CD14-positive monocyte (primary cell): ENCODE results near the gene PSMG4. TPM values are rescaled to one million over a fixed set of nuclear protein-coding genes. Genes with fewer than 3 reads are reported as not detected.

Source experiments
- DNase-seq, 3 donors: peaks; one replicate each; pipeline ENCODE4 v3.0.0-alpha.2; 2011 to 2022
- H2AFZ ChIP-seq: 2 replicates; pipeline ENCODE4 v1.6.0; 2012; ENCODE audit warnings: mild to moderate bottlenecking, low read depth, low read length, inconsistent platforms; ENCODE audit not compliant: insufficient read depth, poor library complexity, severe bottlenecking
- H3K27ac ChIP-seq, 2 donors: 1 replicate in 1 of 2; 2 replicates in 1 of 2; pipeline ENCODE4 v1.5.1; 2012 to 2013; ENCODE audit warnings: low read length in 2 of 2, control low read depth in 1 of 2, inconsistent platforms in 1 of 2, low read depth in 1 of 2, mild to moderate bottlenecking in 1 of 2
- H3K27me3 ChIP-seq, 2 donors: one replicate each; pipeline versions ENCODE4 v1.6.0 to v1.6.1; 2011 to 2013; ENCODE audit warnings: low read length in 2 of 2; ENCODE audit not compliant: control insufficient read depth in 2 of 2, insufficient read depth in 2 of 2
- H3K36me3 ChIP-seq, 2 donors: replicated peaks in 1 of 2; 1 replicate in 1 of 2; 2 replicates in 1 of 2; pipeline versions ENCODE4 v1.5.1 to v1.6.1; 2012 to 2013; ENCODE audit warnings: low read length in 2 of 2, control low read depth in 1 of 2, inconsistent platforms in 1 of 2, mild to moderate bottlenecking in 1 of 2; ENCODE audit not compliant: insufficient read depth in 2 of 2, control insufficient read depth in 1 of 2
- H3K4me1 ChIP-seq, 2 donors: 1 replicate in 1 of 2; 2 replicates in 1 of 2; pipeline versions ENCODE4 v1.5.1 to v1.6.1; 2012 to 2013; ENCODE audit warnings: low read length in 2 of 2, control low read depth in 1 of 2, inconsistent platforms in 1 of 2, mild to moderate bottlenecking in 1 of 2, moderate library complexity in 1 of 2; ENCODE audit not compliant: insufficient read depth in 2 of 2, control insufficient read depth in 1 of 2
- H3K4me2 ChIP-seq: replicated peaks from 2 replicates; pipeline ENCODE3; 2012; ENCODE audit warnings: low read length, moderate library complexity, mild to moderate bottlenecking; ENCODE audit not compliant: poor library complexity, severe bottlenecking; ENCODE audit errors: extremely low read depth
- H3K4me3 ChIP-seq, 3 experiments: fragments of 200-600 bp in 1 of 3; sonication (generic) in 1 of 3; replicated peaks in 1 of 3; 1 replicate in 2 of 3; 2 replicates in 1 of 3; pipeline ENCODE4 v1.5.1; 2011 to 2013; ENCODE audit warnings: low read length in 3 of 3, mild to moderate bottlenecking in 3 of 3, control low read depth in 2 of 3, low read depth in 2 of 3, inconsistent platforms in 1 of 3, moderate library complexity in 1 of 3
- H3K79me2 ChIP-seq: 2 replicates; pipeline ENCODE4 v1.6.0; 2012; ENCODE audit warnings: mild to moderate bottlenecking, control low read depth, inconsistent platforms, low read length, moderate library complexity; ENCODE audit not compliant: insufficient read depth
- H3K9ac ChIP-seq: 2 replicates; pipeline ENCODE4 v1.6.0; 2017; ENCODE audit warnings: low read length, mild to moderate bottlenecking; ENCODE audit not compliant: insufficient read depth, poor library complexity, severe bottlenecking
- H3K9me3 ChIP-seq, 2 donors: replicated peaks in 1 of 2; 1 replicate in 1 of 2; 2 replicates in 1 of 2; pipeline versions ENCODE4 v1.5.1 to v1.6.1; 2012 to 2013; ENCODE audit warnings: low read length in 2 of 2, control low read depth in 1 of 2; ENCODE audit not compliant: control insufficient read depth in 1 of 2, insufficient read depth in 1 of 2
- H4K20me1 ChIP-seq: 2 replicates; pipeline ENCODE4 v1.6.0; 2012; ENCODE audit warnings: mild to moderate bottlenecking, low read length, control low read depth, moderate library complexity; ENCODE audit not compliant: insufficient read depth
- H3K27ac Mint-ChIP-seq, 7 donors: one replicate each; pipeline ENCODE4 v1.8.0; 2020; ENCODE audit warnings: mild to moderate bottlenecking in 7 of 7, mixed read lengths in 7 of 7, moderate library complexity in 6 of 7, inconsistent platforms in 2 of 7
- H3K27me3 Mint-ChIP-seq, 3 donors: one replicate each; pipeline ENCODE4 v1.8.0; 2021 to 2022; ENCODE audit warnings: low read depth in 3 of 3, mild to moderate bottlenecking in 3 of 3, mixed read lengths in 3 of 3, moderate library complexity in 3 of 3, inconsistent platforms in 1 of 3
- H3K36me3 Mint-ChIP-seq, 2 donors: one replicate each; pipeline ENCODE4 v1.8.0; 2020; ENCODE audit warnings: mixed read lengths in 2 of 2, inconsistent platforms in 1 of 2, mild to moderate bottlenecking in 1 of 2
- H3K4me1 Mint-ChIP-seq: one replicate; pipeline ENCODE4 v1.8.0; 2020; ENCODE audit warnings: mild to moderate bottlenecking, mixed read lengths
- H3K4me3 Mint-ChIP-seq, 2 donors: one replicate each; pipeline ENCODE4 v1.8.0; 2020; ENCODE audit warnings: mild to moderate bottlenecking in 2 of 2, mixed read lengths in 2 of 2, moderate library complexity in 1 of 2
- H3K9me3 Mint-ChIP-seq, 7 donors: one replicate each; pipeline ENCODE4 v1.8.0; 2020 to 2022; ENCODE audit warnings: mixed read lengths in 7 of 7, mild to moderate bottlenecking in 6 of 7, moderate library complexity in 6 of 7, inconsistent platforms in 2 of 7
- WGBS: methylation state at CpG from one replicate; pipeline ENCODE4 v1.1.5; 2013; ENCODE audit warnings: missing lambda C conversion rate; ENCODE audit not compliant: insufficient coverage; 5-methylcytosine and 5-hydroxymethylcytosine counted together
- intact Hi-C, 2 donors: fragments of 100-400 bp; cut with micrococcal nuclease; formaldehyde crosslinking; loops; one replicate each; pipeline versions ENCODE4 v1.15.0 to v1.15.1; 2023
- polyA plus RNA-seq, 3 donors: library from polyadenylated mRNA; depleted of rRNA in 1 of 3; unstranded in 2 of 3; stranded (reverse) in 1 of 3; fragments of 300-500 nt in 2 of 3; fragments of >200 nt in 1 of 3; fragmentation: Illumina TruSeq in 2 of 3; gene quantifications; 1 replicate in 2 of 3; 2 replicates in 1 of 3; pipeline ENCODE4 v1.2.3, GENCODE V29; 2012 to 2021
- TF ChIP-seq, protein P1 (sequence below): fragments of 200-600 bp; IDR thresholded peaks from one replicate; pipeline ENCODE4 v1.8.0; 2022; ENCODE audit warnings: antibody characterized with exemption, mild to moderate bottlenecking

PSMG4 gene
- polyA plus RNA-seq, 3 donors, result 23.6 to 31.1 (median 27.9) TPM

DNA sequence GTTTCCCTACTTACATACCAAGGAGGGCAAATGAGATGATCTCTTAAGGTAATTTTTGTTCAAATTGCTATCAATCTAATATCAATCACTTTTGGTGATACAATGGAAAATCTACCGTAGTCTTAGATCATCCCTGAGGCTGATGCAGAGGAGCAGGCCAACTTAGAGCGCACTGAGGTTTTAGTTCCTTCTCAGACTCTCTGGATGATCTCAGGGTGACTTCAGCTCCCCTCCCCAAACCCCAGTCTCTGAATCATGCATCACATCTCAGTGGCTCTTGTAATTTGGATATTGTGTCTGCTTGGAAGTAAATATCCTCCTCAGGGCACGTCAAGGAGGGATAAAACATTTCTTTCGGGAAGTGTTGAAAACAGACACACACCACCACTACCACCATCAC, 37.2 kb upstream of the PSMG4 start:
- 100% methylated on average over 2 of the region's 4 CpGs for WGBS
- H4K20me1 ChIP-seq, result no peaks in the 10 kb centered on the region
- no peak overlapping the region for H3K4me2 ChIP-seq
- Mint-ChIP-seq H3K9me3 (peaks cover 0 to 16% (median 3%) of the 10 kb centered on the region in 7 donors), H3K36me3 (no peaks in the 10 kb centered on the region), H3K27ac (no peak overlapping the region), H3K27me3 (peaks cover 39 to 55% (median 39%) of the 10 kb centered on the region in 3 donors), H3K4me1 (peaks cover 2% of the 10 kb centered on the region), H3K4me3 (no peak overlapping the region)
- H3K9ac ChIP-seq, result no peak overlapping the region
- intact Hi-C loops, result no loop called here
- H3K27ac ChIP-seq, result no peak overlapping the region
- H3K4me1 ChIP-seq, result peaks cover 0 to 2% of the 10 kb centered on the region in 2 donors
- no peaks in the 10 kb centered on the region for H3K36me3 ChIP-seq
- no peak for DNase-seq
- peaks cover 0 to 4% of the 10 kb centered on the region in 2 donors for H3K9me3 ChIP-seq
- no peak overlapping the region for H2AFZ ChIP-seq
- H3K4me3 ChIP-seq, result no peak overlapping the region
- TF ChIP-seq, protein P1, sequence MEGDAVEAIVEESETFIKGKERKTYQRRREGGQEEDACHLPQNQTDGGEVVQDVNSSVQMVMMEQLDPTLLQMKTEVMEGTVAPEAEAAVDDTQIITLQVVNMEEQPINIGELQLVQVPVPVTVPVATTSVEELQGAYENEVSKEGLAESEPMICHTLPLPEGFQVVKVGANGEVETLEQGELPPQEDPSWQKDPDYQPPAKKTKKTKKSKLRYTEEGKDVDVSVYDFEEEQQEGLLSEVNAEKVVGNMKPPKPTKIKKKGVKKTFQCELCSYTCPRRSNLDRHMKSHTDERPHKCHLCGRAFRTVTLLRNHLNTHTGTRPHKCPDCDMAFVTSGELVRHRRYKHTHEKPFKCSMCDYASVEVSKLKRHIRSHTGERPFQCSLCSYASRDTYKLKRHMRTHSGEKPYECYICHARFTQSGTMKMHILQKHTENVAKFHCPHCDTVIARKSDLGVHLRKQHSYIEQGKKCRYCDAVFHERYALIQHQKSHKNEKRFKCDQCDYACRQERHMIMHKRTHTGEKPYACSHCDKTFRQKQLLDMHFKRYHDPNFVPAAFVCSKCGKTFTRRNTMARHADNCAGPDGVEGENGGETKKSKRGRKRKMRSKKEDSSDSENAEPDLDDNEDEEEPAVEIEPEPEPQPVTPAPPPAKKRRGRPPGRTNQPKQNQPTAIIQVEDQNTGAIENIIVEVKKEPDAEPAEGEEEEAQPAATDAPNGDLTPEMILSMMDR, result no peak
- H3K79me2 ChIP-seq, result no peaks in the 10 kb centered on the region
- H3K27me3 ChIP-seq, result peaks cover 25 to 44% of the 10 kb centered on the region in 2 donors

DNA sequence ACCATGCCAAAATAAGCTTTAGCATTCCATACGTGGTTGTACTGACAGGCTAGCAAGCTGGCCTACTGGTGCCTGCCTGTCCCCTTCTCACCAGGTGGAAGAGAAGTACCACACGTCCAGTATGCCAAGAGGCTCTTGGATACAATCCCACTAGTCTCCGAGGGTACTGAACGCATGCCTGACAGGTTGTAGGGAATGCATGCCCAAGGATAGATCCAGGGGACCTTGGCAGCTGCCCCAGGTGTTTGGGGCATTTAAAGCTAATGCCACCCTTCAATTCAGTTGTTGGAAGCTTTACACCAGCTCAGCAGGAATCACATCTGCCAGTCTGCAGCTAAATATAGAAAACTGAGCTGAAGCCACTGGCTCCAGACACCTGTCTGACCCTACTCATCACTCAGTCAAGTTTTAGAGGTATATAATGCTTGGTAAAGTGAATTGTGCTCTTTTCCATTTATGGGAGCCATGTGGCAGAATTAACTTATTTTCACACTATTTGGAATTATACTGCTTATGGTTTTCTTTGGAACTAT, 36.2 kb upstream of the PSMG4 start:
- Histone ChIP-seq H3K79me2 (no peaks in the 10 kb centered on the region), H3K4me1 (peaks cover 9 to 12% of the 10 kb centered on the region in 2 donors), H4K20me1 (no peaks in the 10 kb centered on the region), H3K9ac (no peak overlapping the region), H3K4me2 (no peak overlapping the region), H2AFZ (no peak overlapping the region), H3K27ac (no peak overlapping the region), H3K9me3 (peaks cover 0 to 6% of the 10 kb centered on the region in 2 donors), H3K4me3 (no peak overlapping the region), H3K27me3 (peaks cover 33 to 50% of the 10 kb centered on the region in 2 donors), H3K36me3 (no peaks in the 10 kb centered on the region)
- no peak for DNase-seq
- intact Hi-C loops, result no loop called here
- Mint-ChIP-seq H3K9me3 (peaks cover 0 to 16% (median 3%) of the 10 kb centered on the region in 7 donors), H3K4me3 (no peak overlapping the region), H3K27me3 (peaks cover 44 to 65% (median 48%) of the 10 kb centered on the region in 3 donors), H3K4me1 (peaks cover 7% of the 10 kb centered on the region), H3K27ac (no peak overlapping the region), H3K36me3 (no peaks in the 10 kb centered on the region)
- 96% methylated on average over 4 of the region's 4 CpGs for WGBS
- TF ChIP-seq, protein P1, result no peak
